ENCODE data around the gene CBLN3.

- TF ChIP-seq CTCF (IDR thresholded peaks at IDR 0.05): no peak
- TF ChIP-seq POLR2A (IDR thresholded peaks at IDR 0.05): no peak
These were observed 13.8 kb downstream of the CBLN3 start for GRCh38 chr14:24415421-24416253.

Measured in tibial nerve (tissue), 3 donors.